PFSK-1 (cell line): Measurements from ENCODE around the gene MTTP.

Source experiments
- FOXP2 ChIP-seq: optimal IDR thresholded peaks from 2 replicates; pipeline ENCODE3; 2011; ENCODE audit warnings: borderline replicate concordance, control low read depth, inconsistent platforms; ENCODE audit not compliant: insufficient read depth; ENCODE audit errors: extremely low read length, extremely low read depth
- POLR2AphosphoS5 ChIP-seq: IDR thresholded peaks from 2 replicates; pipeline ENCODE4 v1.6.1; 2012; ENCODE audit warnings: low read depth, mild to moderate bottlenecking, control low read depth, low read length, moderate library complexity
- REST ChIP-seq, 2 experiments: IDR thresholded peaks; 2 replicates each; pipeline versions ENCODE4 v1.6.1 to v1.8.0; 2011 to 2012; ENCODE audit warnings: low read depth in 2 of 2, low read length in 2 of 2, control low read depth in 1 of 2, inconsistent platforms in 1 of 2, mild to moderate bottlenecking in 1 of 2, moderate library complexity in 1 of 2; ENCODE audit not compliant: insufficient read depth in 1 of 2
- SIN3A ChIP-seq: IDR thresholded peaks from 2 replicates; pipeline ENCODE4 v1.6.1; 2012; ENCODE audit warnings: mild to moderate bottlenecking, low read length, moderate library complexity, borderline replicate concordance; ENCODE audit not compliant: insufficient read depth
- TAF1 ChIP-seq: IDR thresholded peaks from 2 replicates; pipeline ENCODE4 v1.6.1; 2012; ENCODE audit warnings: low read length, control low read depth, borderline replicate concordance; ENCODE audit not compliant: insufficient read depth

Gene MTTP

GRCh38 chr4:99571883-99572282 lies 2.7 kb upstream of the MTTP start:
- no peak for TF ChIP-seq POLR2AphosphoS5
- TF ChIP-seq REST (IDR thresholded peaks at IDR 0.05; ENCODE audit: insufficient read depth in 1 of 2, low read depth in 2 of 2, low read length in 2 of 2): no peak
- TF ChIP-seq FOXP2: no peak
- no peak for TF ChIP-seq SIN3A
- no peak for TF ChIP-seq TAF1

DNA sequence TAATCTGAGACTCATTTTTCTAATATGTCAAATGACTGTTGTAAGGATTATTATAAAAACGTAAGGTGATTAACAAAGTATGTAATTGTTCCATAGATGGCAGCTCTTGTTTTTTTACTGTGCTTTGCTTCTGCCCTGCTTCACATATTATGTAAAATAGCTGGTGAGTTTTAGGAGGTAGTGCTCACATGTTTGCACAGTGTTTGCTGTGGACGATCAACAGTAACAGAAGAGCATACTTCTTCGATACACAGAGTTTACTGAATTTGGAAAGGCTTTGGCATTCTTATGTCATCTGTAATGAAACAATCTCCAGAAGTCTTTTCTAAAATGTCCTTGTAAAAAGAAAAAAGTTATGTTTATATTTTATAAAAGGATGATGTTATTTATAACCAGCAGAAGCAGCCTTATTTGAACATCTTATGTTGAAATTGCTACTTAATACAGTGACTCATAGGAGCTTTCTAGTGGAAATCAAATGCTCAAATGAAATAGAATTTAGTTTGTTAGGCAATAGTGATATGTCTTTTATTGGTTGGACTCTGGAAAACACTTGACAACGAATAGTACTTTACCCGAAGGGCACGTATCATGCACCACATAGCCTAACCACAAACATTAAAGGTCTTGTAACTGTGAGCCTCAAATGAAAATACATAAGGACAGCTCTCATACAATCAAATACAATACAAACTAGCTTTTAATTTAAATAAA lies 1.9 kb upstream of the MTTP start:
- TF ChIP-seq TAF1: no peak
- TF ChIP-seq REST (IDR thresholded peaks at IDR 0.05; ENCODE audit: insufficient read depth in 1 of 2, low read depth in 2 of 2, low read length in 2 of 2): no peak
- TF ChIP-seq FOXP2: no peak
- TF ChIP-seq POLR2AphosphoS5: no peak
- no peak for TF ChIP-seq SIN3A

- TF ChIP-seq SIN3A: no peak
- no peak for TF ChIP-seq FOXP2
- no peak for TF ChIP-seq TAF1
- no peak for TF ChIP-seq REST (IDR thresholded peaks at IDR 0.05; ENCODE audit: insufficient read depth in 1 of 2, low read depth in 2 of 2, low read length in 2 of 2)
- TF ChIP-seq POLR2AphosphoS5: no peak
These were observed 772 bp upstream of the MTTP start for GRCh38 chr4:99573735-99574368.

DNA sequence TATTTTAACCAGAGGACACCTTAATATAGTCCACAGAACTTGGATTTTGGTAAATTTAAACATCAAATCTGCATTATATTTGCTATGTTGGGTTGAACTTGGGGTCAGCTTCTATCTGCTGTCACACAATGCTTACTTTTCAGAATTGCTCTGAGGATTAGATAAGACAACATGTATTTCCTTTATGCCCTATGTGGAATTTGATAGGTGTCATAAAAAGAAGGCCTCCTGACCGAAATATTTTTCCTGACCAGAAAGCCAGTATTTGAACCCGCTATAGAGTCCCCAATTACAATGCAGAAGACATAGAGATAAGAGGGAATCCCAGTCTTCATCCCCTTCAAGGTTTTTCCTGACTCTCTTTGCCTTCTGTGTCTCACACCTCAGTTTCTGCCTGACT lies 4.1 kb downstream of the MTTP start:
- TF ChIP-seq REST (IDR thresholded peaks at IDR 0.05; ENCODE audit: insufficient read depth in 1 of 2, low read depth in 2 of 2, low read length in 2 of 2) (no peak), SIN3A (no peak), FOXP2 (no peak), TAF1 (no peak), POLR2AphosphoS5 (no peak)

DNA sequence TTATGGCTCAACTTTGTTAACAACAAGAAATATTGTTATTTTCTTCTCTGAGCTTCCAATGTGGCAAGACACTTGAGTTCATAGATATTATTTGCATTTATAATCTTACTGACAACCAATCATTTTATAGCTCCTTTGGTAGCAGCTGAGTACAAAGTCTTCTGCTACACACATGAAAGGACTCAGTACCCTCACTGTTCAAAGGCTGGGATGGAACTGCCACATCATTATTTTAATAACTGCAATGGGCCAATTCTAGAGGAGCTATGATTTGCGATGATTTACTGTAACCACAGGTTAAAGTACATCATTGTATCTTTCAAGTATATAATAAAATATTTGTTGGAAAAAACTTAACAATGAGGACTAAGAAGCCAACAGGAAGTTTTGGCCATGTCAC lies 10.9 kb downstream of the MTTP start:
- no peak for TF ChIP-seq FOXP2
